ENCODE results near the gene TMEM232. TPM values are rescaled to one million over a fixed set of nuclear protein-coding genes. Genes with fewer than 3 reads are reported as not detected.
"Not testable (repeated sequence)": the region's sequence is repeated elsewhere in the genome, so short reads cannot be mapped to it uniquely, and the experiment has no call there.

TMEM232 gene
- polyA plus RNA-seq, 1 donor (not counting 4 experiments of a cell fraction or from before 2014, with no cell fraction given) = 1.00 TPM

DNA sequence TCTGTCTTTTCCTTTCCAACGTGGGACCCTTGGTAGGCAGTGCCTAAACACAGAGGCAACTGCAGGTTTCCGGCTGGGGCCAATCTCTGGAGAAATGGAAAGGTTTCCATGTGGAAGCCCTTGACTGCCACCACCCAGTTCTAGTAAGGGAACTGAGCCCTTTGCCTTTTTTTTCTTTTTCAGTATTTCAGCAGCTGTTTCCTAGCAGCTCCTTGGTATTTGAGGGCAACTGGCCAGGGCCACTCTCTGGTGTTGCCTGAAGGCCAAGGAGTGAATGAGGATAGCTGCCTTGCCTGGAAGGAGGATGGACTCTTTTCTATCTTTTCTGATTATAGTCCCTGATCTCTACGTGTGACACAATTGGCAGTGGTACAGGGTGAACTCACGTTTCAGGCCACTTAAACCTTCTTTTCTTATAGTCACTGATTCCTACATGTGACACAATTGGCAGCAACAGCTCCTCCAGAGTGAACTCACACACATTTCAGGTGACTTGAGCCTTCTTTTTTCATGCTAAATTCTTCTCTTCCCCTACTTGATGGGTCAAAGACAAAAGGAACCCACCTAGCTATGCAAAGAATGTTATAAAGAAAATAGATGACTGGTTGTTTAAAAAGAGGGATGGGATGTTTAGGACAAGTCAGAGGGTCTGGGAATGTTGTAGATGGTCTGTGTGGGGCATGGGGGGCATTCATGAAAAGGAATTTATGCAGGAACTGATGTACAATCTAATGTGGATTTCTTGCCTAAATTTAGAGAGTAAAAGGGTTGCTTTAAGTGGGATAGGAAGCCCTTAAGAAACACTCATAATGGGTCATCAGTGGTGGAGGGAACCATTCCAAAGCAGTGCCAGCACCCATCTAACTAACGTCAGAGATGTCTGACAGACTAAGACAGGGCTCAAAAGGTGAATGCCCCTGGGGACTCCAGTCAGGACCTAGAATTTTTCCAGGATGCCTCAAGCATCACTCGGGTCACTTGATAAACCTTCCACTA is 190.1 kb downstream of the TMEM232 start:
- no peak overlapping the region for H2AFZ ChIP-seq (ENCODE audit: control insufficient read depth, low read length)
- FAIRE-seq = no peak
- H3K4me1 ChIP-seq (ENCODE audit: control insufficient read depth, extremely low read depth, insufficient read depth, low read length) = no peaks in the 10 kb centered on the region
- no peak overlapping the region for H3K27ac ChIP-seq (ENCODE audit: control insufficient read depth, insufficient read depth, low read length)
- no peaks in the 10 kb centered on the region for H3K79me2 ChIP-seq (ENCODE audit: control insufficient read depth, insufficient read depth, low read length)
- DNase-seq (ENCODE audit: low read depth, low spot score) = no peak
- dilution Hi-C loops (cut with MboI; ENCODE audit: extremely low pct_ligation_motif_present, low sequenced_read_pairs) = no loop called here
- H3K4me2 ChIP-seq (ENCODE audit: control insufficient read depth, extremely low read depth, insufficient read depth, low read depth, low read length) = no peak overlapping the region
- no peaks in the 10 kb centered on the region for H3K36me3 ChIP-seq (ENCODE audit: control insufficient read depth in 2 of 2, extremely low read depth in 1 of 2, insufficient read depth in 2 of 2, low read length in 2 of 2)
- H3K9ac ChIP-seq (ENCODE audit: control insufficient read depth, extremely low read depth, insufficient read depth, low read length) = no peak overlapping the region
- H3K4me3 ChIP-seq (ENCODE audit: control insufficient read depth in 2 of 3, extremely low read depth in 1 of 3, insufficient read depth in 2 of 3, low read depth in 1 of 3, low read length in 3 of 3) = no peak overlapping the region
- no peak for TF ChIP-seq EZH2 (IDR thresholded peaks at IDR 0.05; ENCODE audit: low read length)
- TF ChIP-seq, protein P1, sequence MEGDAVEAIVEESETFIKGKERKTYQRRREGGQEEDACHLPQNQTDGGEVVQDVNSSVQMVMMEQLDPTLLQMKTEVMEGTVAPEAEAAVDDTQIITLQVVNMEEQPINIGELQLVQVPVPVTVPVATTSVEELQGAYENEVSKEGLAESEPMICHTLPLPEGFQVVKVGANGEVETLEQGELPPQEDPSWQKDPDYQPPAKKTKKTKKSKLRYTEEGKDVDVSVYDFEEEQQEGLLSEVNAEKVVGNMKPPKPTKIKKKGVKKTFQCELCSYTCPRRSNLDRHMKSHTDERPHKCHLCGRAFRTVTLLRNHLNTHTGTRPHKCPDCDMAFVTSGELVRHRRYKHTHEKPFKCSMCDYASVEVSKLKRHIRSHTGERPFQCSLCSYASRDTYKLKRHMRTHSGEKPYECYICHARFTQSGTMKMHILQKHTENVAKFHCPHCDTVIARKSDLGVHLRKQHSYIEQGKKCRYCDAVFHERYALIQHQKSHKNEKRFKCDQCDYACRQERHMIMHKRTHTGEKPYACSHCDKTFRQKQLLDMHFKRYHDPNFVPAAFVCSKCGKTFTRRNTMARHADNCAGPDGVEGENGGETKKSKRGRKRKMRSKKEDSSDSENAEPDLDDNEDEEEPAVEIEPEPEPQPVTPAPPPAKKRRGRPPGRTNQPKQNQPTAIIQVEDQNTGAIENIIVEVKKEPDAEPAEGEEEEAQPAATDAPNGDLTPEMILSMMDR (optimal IDR thresholded peaks at IDR 0.05 in 1 of 3, IDR thresholded peaks at IDR 0.05 in 1 of 3, conservative IDR thresholded peaks at IDR 0.05 in 1 of 3; ENCODE audit: extremely low read depth in 1 of 3, insufficient read depth in 2 of 3, low read length in 3 of 3) = no peak
- H3K27me3 ChIP-seq (ENCODE audit: control insufficient read depth, extremely low read depth, insufficient read depth, low read length) = no peaks in the 10 kb centered on the region
- no peaks in the 10 kb centered on the region for H3K9me1 ChIP-seq (ENCODE audit: control insufficient read depth, extremely low read depth, insufficient read depth, low read length)
- H4K20me1 ChIP-seq (ENCODE audit: control insufficient read depth, extremely low read depth, insufficient read depth, low read length) = no peaks in the 10 kb centered on the region
- no peaks in the 10 kb centered on the region for H3K9me3 ChIP-seq (ENCODE audit: control insufficient read depth, low read depth, low read length)

DNA sequence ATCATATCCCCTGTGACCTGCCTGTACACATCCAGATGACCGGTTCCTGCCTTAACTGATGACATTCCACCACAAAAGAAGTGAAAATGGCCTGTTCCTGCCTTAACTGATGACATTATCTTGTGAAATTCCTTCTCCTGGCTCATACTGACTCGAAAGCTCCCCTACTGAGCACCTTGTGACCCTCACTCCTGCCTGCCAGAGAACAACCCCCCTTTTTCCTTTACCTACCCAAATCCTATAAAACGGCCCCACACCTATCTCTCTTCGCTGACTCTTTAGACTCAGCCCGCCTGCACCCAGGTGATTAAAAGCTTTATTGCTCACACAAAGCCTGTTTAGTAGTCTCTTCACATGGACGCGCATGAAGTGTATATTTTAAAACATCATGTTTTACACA is 191.3 kb downstream of the TMEM232 start:
- H3K4me1 ChIP-seq (ENCODE audit: control insufficient read depth, extremely low read depth, insufficient read depth, low read length); DNase-seq (ENCODE audit: low read depth, low spot score); dilution Hi-C loops (cut with MboI; ENCODE audit: extremely low pct_ligation_motif_present, low sequenced_read_pairs); H3K36me3 ChIP-seq (ENCODE audit: control insufficient read depth in 2 of 2, extremely low read depth in 1 of 2, insufficient read depth in 2 of 2, low read length in 2 of 2); FAIRE-seq; H3K27me3 ChIP-seq (ENCODE audit: control insufficient read depth, extremely low read depth, insufficient read depth, low read length); H3K79me2 ChIP-seq (ENCODE audit: control insufficient read depth, insufficient read depth, low read length); H4K20me1 ChIP-seq (ENCODE audit: control insufficient read depth, extremely low read depth, insufficient read depth, low read length); H2AFZ ChIP-seq (ENCODE audit: control insufficient read depth, low read length); H3K9me3 ChIP-seq (ENCODE audit: control insufficient read depth, low read depth, low read length); H3K9ac ChIP-seq (ENCODE audit: control insufficient read depth, extremely low read depth, insufficient read depth, low read length); H3K4me3 ChIP-seq (ENCODE audit: control insufficient read depth in 2 of 3, extremely low read depth in 1 of 3, insufficient read depth in 2 of 3, low read depth in 1 of 3, low read length in 3 of 3); H3K9me1 ChIP-seq (ENCODE audit: control insufficient read depth, extremely low read depth, insufficient read depth, low read length); H3K4me2 ChIP-seq (ENCODE audit: control insufficient read depth, extremely low read depth, insufficient read depth, low read depth, low read length); H3K27ac ChIP-seq (ENCODE audit: control insufficient read depth, insufficient read depth, low read length): not testable (repeated sequence)

Data from keratinocyte (primary cell).